COR-L47 (cell line): ENCODE results near the gene TMEM128.
"Not testable (repeated sequence)": the region's sequence is repeated elsewhere in the genome, so short reads cannot be mapped to it uniquely, and the experiment has no call there.

Experiments
- DNase-seq: peaks from one replicate; lab custom pipeline; 2025; lab: John Stamatoyannopoulos, UW

TMEM128 gene

GRCh38 chr4:4248029-4248884, at the start of gene TMEM128:
TMEM128 (minus strand) TSS chr4:4248223; CDS start chr4:4248202, 21 bp downstream.
- DNase-seq: peak; percentile 88

- DNase-seq: no peak
Measured at GRCh38 chr4:4296283-4296846, 48.3 kb upstream of the TMEM128 start.

GRCh38 chr4:4293279-4293678, 45.3 kb upstream of the TMEM128 start:
- DNase-seq: no peak

- DNase-seq: peak; percentile 88
Measured at GRCh38 chr4:4289941-4290850, 42.2 kb upstream of the TMEM128 start, which contains the start of the genes LYAR and ZBTB49. LYAR (minus strand) TSS chr4:4290154; CDS start chr4:4283742, 6,412 bp downstream. ZBTB49 (plus strand) TSS chr4:4290251; CDS start chr4:4299946, 9,695 bp downstream.

GRCh38 chr4:4289597-4289940, 41.5 kb upstream of the TMEM128 start:
- DNase-seq: no peak

GRCh38 chr4:4289055-4289454, 41.0 kb upstream of the TMEM128 start:
- DNase-seq: no peak

- no peak for DNase-seq
Measured at GRCh38 chr4:4288098-4288497, 40.1 kb upstream of the TMEM128 start.

- DNase-seq: no peak
Measured at GRCh38 chr4:4284827-4285618, 37.0 kb upstream of the TMEM128 start.

- no peak for DNase-seq
Measured at GRCh38 chr4:4281787-4282186, 33.8 kb upstream of the TMEM128 start.

- no peak for DNase-seq
Measured at GRCh38 chr4:4277531-4277930, 29.5 kb upstream of the TMEM128 start.

- no peak for DNase-seq
Measured at GRCh38 chr4:4274226-4274625, 26.2 kb upstream of the TMEM128 start.

- no peak for DNase-seq
Measured at GRCh38 chr4:4271912-4272311, 23.9 kb upstream of the TMEM128 start.

GRCh38 chr4:4270529-4270928, 22.5 kb upstream of the TMEM128 start:
- DNase-seq: no peak

- DNase-seq: no peak
Measured at GRCh38 chr4:4269856-4270255, 21.8 kb upstream of the TMEM128 start.

GRCh38 chr4:4269331-4269731, 21.3 kb upstream of the TMEM128 start:
- no peak for DNase-seq

- no peak for DNase-seq
Measured at GRCh38 chr4:4268776-4269175, 20.8 kb upstream of the TMEM128 start.

- no peak for DNase-seq
Measured at GRCh38 chr4:4267981-4268380, 20.0 kb upstream of the TMEM128 start.

- DNase-seq: peak; percentile 32
Measured at GRCh38 chr4:4260185-4260751, 12.2 kb upstream of the TMEM128 start.

- no peak for DNase-seq
Measured at GRCh38 chr4:4259484-4260100, 11.6 kb upstream of the TMEM128 start.

- not testable (repeated sequence) for DNase-seq
Measured at GRCh38 chr4:4257705-4258104, 9.7 kb upstream of the TMEM128 start.

GRCh38 chr4:4256799-4257198, 8.8 kb upstream of the TMEM128 start:
- DNase-seq: peak; percentile 8
